Heart right ventricle (tissue), 16 donors: ENCODE results near the gene PAK1. TPM values are rescaled to one million over a fixed set of nuclear protein-coding genes. Genes with fewer than 3 reads are reported as not detected.
A peak's percentile ranks its signal among the peaks of the same experiment; 100 is the strongest.

ENCODE experiments used
- ATAC-seq, 8 donors: fragments of 200-7000 bp; cut with Tn5 transposase; one replicate each; pipeline ENCODE4 v1.9.1; 2020; ENCODE audit warnings: mild to moderate bottlenecking in 8 of 8, moderate library complexity in 8 of 8, moderate number of reproducible peaks in 1 of 8
- DNase-seq, 2 donors: peaks; one replicate each; pipeline ENCODE4 v3.0.0-alpha.2; 2020
- H3K27ac ChIP-seq, 10 donors: fragments of 200-600 bp; sonication (generic) in 2 of 10; one replicate each; pipeline versions ENCODE4 v1.5.0 to v1.8.0; 2020 to 2022; ENCODE audit warnings: mild to moderate bottlenecking in 3 of 10
- H3K27me3 ChIP-seq, 7 donors: fragments of 200-600 bp; one replicate each; pipeline ENCODE4 v1.8.0; 2021 to 2022; ENCODE audit warnings: mild to moderate bottlenecking in 2 of 7
- H3K36me3 ChIP-seq, 9 donors: fragments of 200-600 bp; sonication (generic) in 1 of 9; one replicate each; pipeline versions ENCODE4 v1.5.0 to v1.8.0; 2020 to 2022; ENCODE audit warnings: mild to moderate bottlenecking in 2 of 9
- H3K4me1 ChIP-seq, 9 donors: fragments of 200-600 bp; sonication (generic) in 1 of 9; one replicate each; pipeline versions ENCODE4 v1.5.0 to v1.8.0; 2020 to 2022; ENCODE audit warnings: mild to moderate bottlenecking in 4 of 9
- H3K4me3 ChIP-seq, 10 donors: fragments of 200-600 bp; sonication (generic) in 2 of 10; one replicate each; pipeline versions ENCODE4 v1.5.0 to v1.8.0; 2020 to 2022; ENCODE audit warnings: mild to moderate bottlenecking in 7 of 10, moderate library complexity in 2 of 10
- H3K9me3 ChIP-seq, 11 donors: fragments of 200-600 bp in 10 of 11; sonication (generic) in 2 of 11; one replicate each; pipeline versions ENCODE4 v1.5.0 to v1.8.0; 2013 to 2022; ENCODE audit warnings: mild to moderate bottlenecking in 2 of 11, control low read depth in 1 of 11, moderate library complexity in 1 of 11
- CTCF ChIP-seq, 9 donors: fragments of 200-600 bp; sonication (generic) in 2 of 9; IDR thresholded peaks; one replicate each; pipeline versions ENCODE4 v1.5.0 to v1.8.0; 2021 to 2022; ENCODE audit warnings: antibody characterized with exemption in 9 of 9, mild to moderate bottlenecking in 5 of 9, moderate library complexity in 1 of 9
- WGBS, 2 donors: extraction: QIAGEN DNeasy Blood & Tissue Kit; methylation state at CpG; one replicate each; pipeline ENCODE4 v1.1.7; 2013; ENCODE audit warnings: inconsistent platforms in 1 of 2; 5-methylcytosine and 5-hydroxymethylcytosine counted together
- intact Hi-C, 10 donors: fragments of 100-400 bp; cut with DNase I; formaldehyde crosslinking; loops; one replicate each; pipeline versions ENCODE4 v1.11.1 to v1.14.2; 2022
- polyA plus RNA-seq, 2 donors: library from polyadenylated mRNA; stranded (reverse); fragments of 200-250 nt; gene quantifications; one replicate each; pipeline ENCODE4 v1.2.3, GENCODE V29; 2013
- total RNA-seq, 10 donors: library from RNA; stranded (reverse); fragmentation: NEBNext Ultra II Directional in 3 of 10; extraction: Animal tissue kit (Norgen Biotek cat#: 25700) in 3 of 10; gene quantifications; one replicate each; pipeline versions ENCODE4 v1.2.1 to v1.2.4, GENCODE V29; 2021 to 2023
- donor health status: Arrhythmogenic right ventricular cardiomyopathy.
- donor health status: ischemic (EF 13 %, LVEDD 7.1; RV severe dilation, severe dysfunction).
- donor health status: healthy with polysubstance abuse.
- donor health status: DM: no; HTN: yes; CAD: no.
- donor health status: DM: no; HTN: no; CAD: no.
- donor health status: ischemic (EF 25% LVEDD 6.9; RV normal size, moderate dysfunction).
- donor health status: ischemic (EF 25% LVEDD 5.7; RV mildly dilated, moderate dysfunction).
- donor health status: healthy.
- donor health status: DM: yes; HTN: yes; CAD: no.
- donor health status: Ischemic cardiomyopathy.
- donor health status: ischemic (EF 35%, LVEDD 5.7; RV mildly dilated, moderate dysfunction).
- donor health status: nonischemic (EF 11% LVEDD 7.7; RV severe dilation, severe dysfunction).
- donor health status: DM: yes; HTN: yes; CAD: no.
- donor health status: PGD.
- donor health status: ischemic (EF 29% LVEDD 5.4; RV normal size, mild dysfunction).
- donor health status: nonischemic (EF 23%, LVEDD 6.1; RV moderate dilation, normal function).

PAK1 gene
- total and polyA plus RNA-seq, 12 donors = 2.4 to 17.7 (median 6.8) TPM

- ATAC-seq = no peak
- no peaks in the 10 kb centered on the region for H3K36me3 ChIP-seq
- peaks cover 0 to 19% (median 7%) of the 10 kb centered on the region in 9 donors for H3K4me1 ChIP-seq
- H3K27me3 ChIP-seq = no peaks in the 10 kb centered on the region
- H3K4me3 ChIP-seq = no peak overlapping the region
- TF ChIP-seq CTCF (IDR thresholded peaks at IDR 0.05) = no peak
- no peak for DNase-seq
- 59 to 77% methylated on average over 2 of the region's 2 CpGs for WGBS, 2 donors
- H3K27ac ChIP-seq = no peak overlapping the region
- no peaks in the 10 kb centered on the region for H3K9me3 ChIP-seq
- intact Hi-C loops = no loop called here
Observed at GRCh38 chr11:77506857-77507256, 33.0 kb upstream of the PAK1 start.

GRCh38 chr11:77505956-77506355 lies 32.1 kb upstream of the PAK1 start:
- 40 to 51% methylated on average over 3 of the region's 3 CpGs for WGBS, 2 donors
- H3K27me3 ChIP-seq = no peaks in the 10 kb centered on the region
- intact Hi-C loops = no loop called here
- no peak overlapping the region for H3K27ac ChIP-seq
- ATAC-seq (no peak), DNase-seq (no peak)
- no peaks in the 10 kb centered on the region for H3K9me3 ChIP-seq
- no peak overlapping the region for H3K4me3 ChIP-seq
- peaks cover 0 to 22% (median 7%) of the 10 kb centered on the region in 9 donors for H3K4me1 ChIP-seq
- H3K36me3 ChIP-seq = no peaks in the 10 kb centered on the region
- TF ChIP-seq CTCF (IDR thresholded peaks at IDR 0.05) = no peak

- intact Hi-C loops = no loop called here
- H3K36me3 ChIP-seq = no peaks in the 10 kb centered on the region
- no peak for DNase-seq
- no peak overlapping the region for H3K4me3 ChIP-seq
- H3K27me3 ChIP-seq = no peaks in the 10 kb centered on the region
- ATAC-seq = peak in 4 of 8 donors; percentile 26 to 49 (median 32)
- no peak overlapping the region for H3K27ac ChIP-seq
- peaks cover 0 to 24% (median 7%) of the 10 kb centered on the region in 9 donors for H3K4me1 ChIP-seq
- H3K9me3 ChIP-seq = no peaks in the 10 kb centered on the region
- 16 to 19% methylated on average over 3 of the region's 3 CpGs for whole genome bisulfite sequencing, 2 donors
- no peak for TF ChIP-seq CTCF (IDR thresholded peaks at IDR 0.05)
Observed at GRCh38 chr11:77503006-77503405, 29.1 kb upstream of the PAK1 start.

GRCh38 chr11:77502346-77502905 lies 28.5 kb upstream of the PAK1 start:
- peak in 1 of 8 donors; percentile 52 for ATAC-seq
- no peaks in the 10 kb centered on the region for H3K9me3 ChIP-seq
- H3K4me1 ChIP-seq = peaks cover 0 to 24% (median 10%) of the 10 kb centered on the region in 9 donors
- intact Hi-C loops = no loop called here
- no peaks in the 10 kb centered on the region for H3K36me3 ChIP-seq
- DNase-seq = no peak
- H3K27ac ChIP-seq = no peak overlapping the region
- 55 to 61% methylated on average over 4 of the region's 4 CpGs for WGBS, 2 donors
- TF ChIP-seq CTCF (IDR thresholded peaks at IDR 0.05) = no peak
- no peak overlapping the region for H3K4me3 ChIP-seq
- no peaks in the 10 kb centered on the region for H3K27me3 ChIP-seq
